Stimulated activated CD8-positive, alpha-beta memory T cell treated with anti-CD3 and anti-CD28 coated beads, Interleukin-2, amount 100 ng/mL, for 1 hour (primary cell): ENCODE measurements around the gene S100A7A.
A peak's percentile ranks its signal among the peaks of the same experiment; 100 is the strongest.
"Not testable (repeated sequence)": the region's sequence is repeated elsewhere in the genome, so short reads cannot be mapped to it uniquely, and the experiment has no call there.

Experiments
- DNase-seq, 2 donors: peaks; one replicate each; pipeline ENCODE4 v3.0.0-alpha.2; 2020; ENCODE audit warnings: low read depth in 2 of 2

Gene S100A7A

DNA sequence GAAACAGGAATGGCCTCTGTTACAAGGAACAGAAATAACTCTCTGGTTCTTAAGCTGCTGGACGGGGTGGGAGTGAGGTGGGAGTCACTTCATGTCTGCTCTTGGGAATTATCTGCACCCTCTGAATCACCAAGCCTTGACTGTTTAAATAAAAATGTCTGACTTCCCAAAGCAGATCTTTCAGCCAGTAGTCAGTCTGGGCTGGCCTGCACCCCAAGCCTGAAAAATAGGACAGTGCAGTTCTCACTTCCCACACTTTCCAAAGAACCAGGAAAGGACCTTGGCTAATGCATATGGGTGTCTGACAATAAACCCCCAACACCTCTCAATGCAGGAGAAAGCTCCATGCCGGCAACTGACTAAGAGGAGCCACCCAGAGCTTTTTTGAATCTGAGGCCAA is 43.3 kb downstream of the S100A7A start:
- DNase-seq = no peak

DNA sequence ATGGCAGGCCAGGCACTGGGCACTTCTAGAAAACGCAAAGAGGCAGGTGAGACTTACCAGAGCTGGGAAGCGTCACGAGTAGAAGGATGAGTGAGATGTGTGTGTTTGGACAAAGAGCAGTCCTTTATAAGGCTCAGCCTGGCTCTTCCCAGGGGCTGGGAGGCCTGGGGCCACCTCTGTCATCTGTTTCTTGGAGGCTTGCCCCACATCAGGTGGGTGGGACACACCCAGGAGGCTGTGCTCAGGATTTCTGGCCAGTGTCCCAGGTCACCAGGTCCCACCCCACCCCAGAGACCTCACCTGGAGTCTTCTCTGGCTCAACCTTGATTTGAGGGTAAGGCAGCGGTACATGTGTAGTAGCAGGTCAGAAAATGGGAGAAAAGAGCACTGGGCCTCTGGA is 44.2 kb downstream of the S100A7A start, which contains the start of gene S100A7:
Gene S100A7 (minus strand): TSS at position 101 of the 400 bp plus-strand sequence. CDS start 1,638 bp downstream, outside the sequence.
- no peak for DNase-seq

DNA sequence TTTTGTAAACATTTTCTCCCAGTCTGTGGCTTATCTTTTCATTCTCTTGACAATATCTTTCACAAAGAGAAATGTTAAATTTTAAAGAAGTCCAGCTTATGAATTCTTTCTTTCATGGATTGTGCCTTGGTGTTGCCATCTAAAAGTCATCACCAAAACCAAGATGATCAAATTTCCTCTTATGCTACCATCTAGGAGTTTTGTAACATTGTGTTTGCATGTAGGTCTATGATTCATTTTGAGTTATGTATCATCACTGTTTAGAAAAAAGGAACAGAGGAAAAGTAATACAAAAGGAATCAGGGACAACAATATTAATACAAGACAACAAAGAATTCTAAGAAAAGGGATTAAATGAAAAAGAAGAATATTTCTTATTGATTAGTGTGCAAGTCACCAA is 46.4 kb downstream of the S100A7A start:
- DNase-seq = not testable (repeated sequence)

GRCh38 chr1:153465811-153466636 is 49.7 kb downstream of the S100A7A start:
- peak; percentile 31 to 33 for DNase-seq

- DNase-seq = no peak
These were observed 50.6 kb downstream of the S100A7A start for GRCh38 chr1:153466908-153467307.

GRCh38 chr1:153470707-153471106 is 54.4 kb downstream of the S100A7A start:
- no peak for DNase-seq
